Esophagus muscularis mucosa (tissue), 4 donors: ENCODE results near the gene KIAA0040. TPM values are rescaled to one million over a fixed set of nuclear protein-coding genes. Genes with fewer than 3 reads are reported as not detected.

Source experiments
- DNase-seq: peaks from one replicate; pipeline ENCODE4 v3.0.0-alpha.2; 2017; ENCODE audit errors: extremely low spot score
- H3K27ac ChIP-seq, 4 donors: fragments of 200-600 bp; sonication (generic); replicated peaks in 1 of 4; 1 replicate in 3 of 4; 2 replicates in 1 of 4; pipeline ENCODE4 v1.5.1; 2016 to 2019; ENCODE audit warnings: mild to moderate bottlenecking in 1 of 4
- H3K27me3 ChIP-seq, 4 donors: fragments of 200-600 bp; sonication (generic); one replicate each; pipeline versions ENCODE4 v1.5.1 to v1.6.0; 2016 to 2019
- H3K36me3 ChIP-seq, 4 donors: fragments of 200-600 bp; sonication (generic); one replicate each; pipeline ENCODE4 v1.5.1; 2016 to 2019
- H3K4me1 ChIP-seq, 4 donors: fragments of 200-600 bp; sonication (generic); one replicate each; pipeline ENCODE4 v1.5.1; 2016 to 2019
- H3K4me3 ChIP-seq, 4 donors: fragments of 200-600 bp; sonication (generic); 1 replicate in 2 of 4; 2 replicates in 2 of 4; pipeline ENCODE4 v1.5.1; 2016 to 2019; ENCODE audit warnings: mild to moderate bottlenecking in 4 of 4, moderate library complexity in 1 of 4
- H3K9me3 ChIP-seq, 4 donors: fragments of 200-600 bp; sonication (generic); 1 replicate in 3 of 4; 2 replicates in 1 of 4; pipeline ENCODE4 v1.5.1; 2016 to 2019
- EP300 ChIP-seq: sonication (generic); formaldehyde crosslinking; IDR thresholded peaks from one replicate; pipeline ENCODE4 v1.6.1; 2017; ENCODE audit warnings: antibody characterized with exemption
- POLR2A ChIP-seq: fragments of 450-650 bp; IDR thresholded peaks from one replicate; pipeline ENCODE4 v1.6.1; 2017; ENCODE audit warnings: antibody characterized with exemption, moderate library complexity, mild to moderate bottlenecking, low read depth
- POLR2AphosphoS5 ChIP-seq, 2 donors: sonication (generic); formaldehyde crosslinking; IDR thresholded peaks; one replicate each; pipeline ENCODE4 v1.6.1; 2017; ENCODE audit warnings: antibody characterized with exemption in 2 of 2
- WGBS: methylation state at CpG from one replicate; pipeline ENCODE4 v1.1.5; 2018; 5-methylcytosine and 5-hydroxymethylcytosine counted together
- intact Hi-C: fragments of 100-400 bp; cut with DNase I; formaldehyde crosslinking; loops from one replicate; pipeline ENCODE4 v1.15.1; 2023
- total RNA-seq, 4 donors: library from RNA; depleted of rRNA; stranded (reverse); fragments of >200 nt; gene quantifications; one replicate each; pipeline versions ENCODE4 v1.1.0 to v1.2.1, GENCODE V29; 2016
- TF ChIP-seq, protein P1 (sequence below), 3 experiments: fragments of 200-600 bp in 2 of 3; fragments of 450-650 bp in 1 of 3; sonication (generic) in 2 of 3; IDR thresholded peaks; one replicate each; pipeline ENCODE4 v1.5.1; 2017 to 2019; ENCODE audit warnings: antibody characterized with exemption in 3 of 3, mild to moderate bottlenecking in 2 of 3, moderate library complexity in 1 of 3

KIAA0040 gene
- total RNA-seq, 4 donors from 2014 or later = 37.0 to 109 (median 45.1) TPM

DNA sequence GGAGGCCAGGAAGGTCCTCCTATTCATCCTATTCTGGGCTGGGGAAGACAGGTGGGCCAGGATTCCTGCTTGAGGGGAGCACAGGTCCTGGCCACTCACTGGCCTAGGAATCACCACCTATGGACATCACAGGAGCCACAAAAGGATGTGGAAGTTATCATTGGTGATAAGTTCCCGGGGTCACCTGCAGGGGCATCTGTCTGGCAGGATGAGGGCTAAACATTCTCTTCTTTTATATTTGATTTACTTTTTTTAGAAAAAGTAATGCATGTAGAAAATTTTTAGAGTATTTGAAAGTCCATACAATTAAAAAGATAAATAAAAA is 33.2 kb upstream of the KIAA0040 start:
- Histone ChIP-seq H3K36me3 (no peaks in the 10 kb centered on the region), H3K27ac (no peak overlapping the region), H3K4me1 (peaks cover 6 to 15% (median 13%) of the 10 kb centered on the region in 4 donors), H3K27me3 (no peaks in the 10 kb centered on the region), H3K9me3 (no peaks in the 10 kb centered on the region), H3K4me3 (no peak overlapping the region)
- no peak for TF ChIP-seq EP300
- TF ChIP-seq, protein P1, sequence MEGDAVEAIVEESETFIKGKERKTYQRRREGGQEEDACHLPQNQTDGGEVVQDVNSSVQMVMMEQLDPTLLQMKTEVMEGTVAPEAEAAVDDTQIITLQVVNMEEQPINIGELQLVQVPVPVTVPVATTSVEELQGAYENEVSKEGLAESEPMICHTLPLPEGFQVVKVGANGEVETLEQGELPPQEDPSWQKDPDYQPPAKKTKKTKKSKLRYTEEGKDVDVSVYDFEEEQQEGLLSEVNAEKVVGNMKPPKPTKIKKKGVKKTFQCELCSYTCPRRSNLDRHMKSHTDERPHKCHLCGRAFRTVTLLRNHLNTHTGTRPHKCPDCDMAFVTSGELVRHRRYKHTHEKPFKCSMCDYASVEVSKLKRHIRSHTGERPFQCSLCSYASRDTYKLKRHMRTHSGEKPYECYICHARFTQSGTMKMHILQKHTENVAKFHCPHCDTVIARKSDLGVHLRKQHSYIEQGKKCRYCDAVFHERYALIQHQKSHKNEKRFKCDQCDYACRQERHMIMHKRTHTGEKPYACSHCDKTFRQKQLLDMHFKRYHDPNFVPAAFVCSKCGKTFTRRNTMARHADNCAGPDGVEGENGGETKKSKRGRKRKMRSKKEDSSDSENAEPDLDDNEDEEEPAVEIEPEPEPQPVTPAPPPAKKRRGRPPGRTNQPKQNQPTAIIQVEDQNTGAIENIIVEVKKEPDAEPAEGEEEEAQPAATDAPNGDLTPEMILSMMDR (IDR thresholded peaks at IDR 0.05) = no peak
- no peak for TF ChIP-seq POLR2AphosphoS5 (IDR thresholded peaks at IDR 0.05)
- no peak for TF ChIP-seq POLR2A
- DNase-seq = peak; percentile 79
- intact Hi-C loops = no loop called here
- 0% methylated on average over 1 of the region's 1 CpG for WGBS

DNA sequence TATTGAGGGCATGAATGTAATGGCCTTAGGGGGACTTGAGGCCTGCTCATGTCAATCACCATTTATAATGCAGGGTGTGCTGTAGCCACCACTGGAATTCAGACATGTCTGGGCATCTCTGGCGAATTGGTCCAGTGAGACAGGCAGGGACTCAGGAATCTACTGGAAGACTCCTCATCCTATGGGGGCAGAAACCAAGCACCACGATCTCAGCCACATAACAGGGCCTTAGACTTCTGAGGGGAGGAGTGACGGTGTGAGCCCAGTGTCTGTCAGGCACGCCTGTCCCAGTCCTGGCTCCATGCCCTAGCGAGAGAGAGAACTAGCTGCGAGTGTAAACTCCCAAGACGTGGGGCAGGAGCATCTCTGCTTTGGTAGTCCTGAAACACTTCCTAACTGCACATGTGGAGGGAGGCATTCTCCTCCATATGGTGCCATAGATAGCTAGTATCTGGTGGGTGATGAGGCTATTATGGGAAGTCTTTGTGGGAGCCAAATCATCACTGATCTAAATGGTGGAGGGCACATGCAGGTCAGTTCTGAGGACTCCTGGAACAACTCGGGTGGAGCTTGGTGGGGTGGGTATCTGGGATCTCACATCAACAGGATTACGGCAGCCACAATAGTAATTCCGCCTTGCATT is 29.8 kb upstream of the KIAA0040 start:
- Histone ChIP-seq H3K9me3 (no peaks in the 10 kb centered on the region), H3K27ac (no peak overlapping the region), H3K4me1 (peaks cover 6 to 32% (median 24%) of the 10 kb centered on the region in 4 donors), H3K27me3 (no peaks in the 10 kb centered on the region), H3K36me3 (no peaks in the 10 kb centered on the region), H3K4me3 (no peak overlapping the region)
- 81% methylated on average over 9 of the region's 10 CpGs for WGBS
- TF ChIP-seq POLR2AphosphoS5 (IDR thresholded peaks at IDR 0.05) (no peak), POLR2A (no peak)
- peak; percentile 70 for DNase-seq
- intact Hi-C loops = no loop called here

DNA sequence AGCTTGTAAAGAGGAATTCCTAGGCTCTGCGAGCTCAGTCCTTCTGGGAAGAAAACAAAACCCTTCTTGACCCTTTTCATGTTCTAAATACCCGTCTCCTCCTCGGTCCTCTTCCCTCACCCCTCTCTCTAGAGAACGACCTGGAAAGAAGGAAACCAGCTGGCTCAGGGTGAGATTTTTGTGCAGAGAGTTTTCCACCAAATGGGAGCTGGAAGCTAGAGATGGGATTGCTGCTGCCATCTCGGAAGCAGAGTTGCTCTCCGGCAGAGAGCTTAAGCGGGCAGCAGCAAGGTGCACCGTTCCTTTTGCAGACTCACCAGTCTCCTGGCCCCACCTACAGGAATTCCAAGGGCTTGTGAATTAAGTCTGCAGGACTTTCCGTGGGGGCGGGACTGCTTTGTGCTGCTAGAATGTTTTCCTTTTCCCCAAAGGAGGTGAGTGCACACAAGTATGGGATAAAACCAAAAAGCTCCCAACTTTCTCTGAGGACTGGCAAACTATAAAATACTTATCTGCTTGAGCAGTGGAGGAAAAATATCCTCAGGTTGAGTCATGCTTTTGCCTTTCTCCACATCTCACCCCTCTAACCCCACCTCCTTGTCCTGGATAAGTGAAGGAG is 29.1 kb upstream of the KIAA0040 start:
- intact Hi-C loops = loop anchor here (2.0 kb wide), 1 partner anchor 65 kb away; no protein-coding TSS in a partner anchor
- TF ChIP-seq, protein P1 (IDR thresholded peaks at IDR 0.05) = peak in 2 of 3 experiments; percentile 10 to 33
- TF ChIP-seq POLR2AphosphoS5 (IDR thresholded peaks at IDR 0.05) = no peak
- H3K27me3 ChIP-seq = no peaks in the 10 kb centered on the region
- H3K4me3 ChIP-seq = no peak overlapping the region
- no peaks in the 10 kb centered on the region for H3K36me3 ChIP-seq
- 69% methylated on average over 8 of the region's 10 CpGs for WGBS
- no peak overlapping the region for H3K27ac ChIP-seq
- peaks cover 6 to 32% (median 24%) of the 10 kb centered on the region in 4 donors for H3K4me1 ChIP-seq
- peak; percentile 72 for DNase-seq
- H3K9me3 ChIP-seq = no peaks in the 10 kb centered on the region

DNA sequence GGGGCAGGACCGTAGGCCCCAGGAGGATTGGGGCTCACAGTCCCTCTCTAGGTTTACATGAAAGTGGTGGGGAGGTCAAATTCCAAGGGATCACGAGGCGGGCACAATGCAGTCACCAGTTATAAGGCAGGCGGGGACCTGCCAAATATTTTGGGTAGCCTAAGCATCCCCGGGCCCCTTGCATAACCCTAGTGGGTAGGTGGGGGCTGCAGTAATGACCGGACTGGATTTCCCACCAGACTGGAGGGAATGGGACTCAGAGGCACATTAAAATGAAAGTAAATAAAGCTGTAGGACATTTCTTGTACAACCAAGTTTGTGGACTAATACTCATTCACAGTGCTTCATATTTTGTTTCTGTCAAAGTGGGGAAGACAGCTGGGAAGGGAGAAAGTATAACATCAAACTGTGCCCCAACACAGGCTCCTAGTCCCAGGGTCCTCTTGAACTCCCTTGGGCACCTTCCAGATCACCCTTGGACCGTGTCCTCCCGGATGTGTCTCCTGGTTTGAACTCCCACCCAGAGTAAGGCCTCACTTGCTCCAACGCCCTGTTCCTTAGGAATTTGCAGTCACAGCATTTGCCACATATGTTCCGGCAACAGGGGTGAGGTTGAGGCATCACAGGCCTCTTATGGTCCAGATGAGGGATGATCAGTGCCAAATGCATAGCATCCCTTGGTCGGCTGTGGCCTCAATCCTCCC is 28.4 kb upstream of the KIAA0040 start:
- Histone ChIP-seq H3K27me3 (no peaks in the 10 kb centered on the region), H3K4me1 (peaks cover 6 to 32% (median 24%) of the 10 kb centered on the region in 4 donors), H3K4me3 (no peak overlapping the region), H3K9me3 (no peaks in the 10 kb centered on the region), H3K27ac (no peak overlapping the region), H3K36me3 (no peaks in the 10 kb centered on the region)
- TF ChIP-seq POLR2AphosphoS5 (IDR thresholded peaks at IDR 0.05) (no peak), EP300 (no peak), POLR2A (no peak)
- TF ChIP-seq, protein P1 (IDR thresholded peaks at IDR 0.05) = no peak
- intact Hi-C loops = loop anchor here (2.0 kb wide), 1 partner anchor 64 kb away; no protein-coding TSS in a partner anchor
- WGBS = 82% methylated on average over 9 of the region's 11 CpGs
- DNase-seq = peak; percentile 53

DNA sequence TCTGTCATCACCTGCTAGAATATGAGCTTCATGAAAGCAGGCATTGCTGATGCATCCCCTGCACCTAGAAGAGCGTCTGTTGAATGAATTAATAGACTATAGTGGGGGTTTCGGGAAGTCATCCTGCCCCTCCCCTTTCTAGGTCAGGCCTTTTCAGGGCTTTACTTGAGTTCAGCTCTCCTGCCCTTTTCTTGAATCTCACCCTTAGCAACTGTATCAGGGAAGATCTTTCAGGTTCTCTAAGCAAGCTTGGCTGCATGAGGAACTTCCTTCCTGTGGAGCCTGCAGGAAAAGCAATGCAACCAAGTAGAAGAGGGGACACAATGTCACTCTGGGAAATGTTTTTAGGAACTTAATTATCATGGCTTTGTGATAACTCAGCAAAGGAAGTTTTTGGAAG is 27.2 kb upstream of the KIAA0040 start:
- WGBS = 83% methylated on average over 2 of the region's 2 CpGs
- H3K4me3 ChIP-seq = no peak overlapping the region
- TF ChIP-seq POLR2AphosphoS5 (IDR thresholded peaks at IDR 0.05) (no peak), EP300 (no peak), POLR2A (no peak)
- TF ChIP-seq, protein P1 (IDR thresholded peaks at IDR 0.05) = no peak

More for the DNA sequence above, 27.2 kb upstream of the KIAA0040 start:
- Histone ChIP-seq H3K36me3 (no peaks in the 10 kb centered on the region), H3K27me3 (no peaks in the 10 kb centered on the region), H3K27ac (no peak overlapping the region), H3K4me1 (peaks cover 6 to 32% (median 24%) of the 10 kb centered on the region in 4 donors), H3K9me3 (no peaks in the 10 kb centered on the region)
- intact Hi-C loops = loop anchor here (2.0 to 10.0 kb wide), 2 partner anchors 63 to 385 kb away; no protein-coding TSS in a partner anchor
- no peak for DNase-seq
